ENCODE results near the gene CCSER1.
"Not testable (repeated sequence)": the region's sequence is repeated elsewhere in the genome, so short reads cannot be mapped to it uniquely, and the experiment has no call there.

Gene CCSER1

GRCh38 chr4:91127831-91128230 is 1000.6 kb downstream of the CCSER1 start:
- no peak for TF ChIP-seq CTCF (conservative IDR thresholded peaks at IDR 0.05)
- H3K27ac ChIP-seq: no peak overlapping the region

DNA sequence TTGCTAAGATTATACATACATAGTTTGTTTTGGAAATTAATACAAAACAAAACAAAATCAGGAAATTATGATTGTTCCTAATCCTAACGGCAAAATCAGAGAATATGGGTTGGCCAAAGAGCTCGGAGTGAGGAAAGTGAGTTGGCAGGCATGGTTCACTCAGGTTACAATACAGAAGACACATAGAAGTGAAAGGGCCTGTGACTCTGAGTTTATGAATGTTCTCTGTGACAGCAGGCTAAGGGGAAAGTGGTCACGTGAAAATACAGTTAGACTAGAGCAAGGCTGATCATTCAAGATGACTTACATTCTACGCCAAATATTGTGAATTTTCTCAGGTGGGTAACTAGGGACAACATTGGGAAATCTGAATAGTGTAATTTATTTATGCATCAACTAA is 1001.3 kb downstream of the CCSER1 start:
- H3K27ac ChIP-seq: no peak overlapping the region
- TF ChIP-seq CTCF (conservative IDR thresholded peaks at IDR 0.05): no peak

DNA sequence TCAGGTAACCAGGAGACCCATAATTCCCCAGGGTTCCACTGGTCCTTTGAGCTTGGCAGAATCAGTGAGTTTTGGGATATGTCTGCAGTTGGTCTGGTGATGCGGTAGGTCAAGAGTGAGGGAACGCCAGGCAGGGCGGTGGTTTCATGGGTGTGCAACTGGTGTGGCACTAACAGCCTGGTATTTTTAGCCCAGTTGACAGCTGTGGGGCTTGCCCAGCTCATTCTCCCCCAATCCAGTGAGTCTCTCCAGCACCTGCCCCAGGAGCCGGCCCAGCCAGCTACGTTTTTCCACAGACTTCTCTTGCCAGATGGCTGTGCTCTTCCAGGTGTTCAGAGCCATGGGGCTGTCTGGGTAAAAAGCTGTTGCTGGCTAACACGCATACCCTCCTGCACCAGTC is 1019.9 kb downstream of the CCSER1 start:
- no peak overlapping the region for H3K27ac ChIP-seq

DNA sequence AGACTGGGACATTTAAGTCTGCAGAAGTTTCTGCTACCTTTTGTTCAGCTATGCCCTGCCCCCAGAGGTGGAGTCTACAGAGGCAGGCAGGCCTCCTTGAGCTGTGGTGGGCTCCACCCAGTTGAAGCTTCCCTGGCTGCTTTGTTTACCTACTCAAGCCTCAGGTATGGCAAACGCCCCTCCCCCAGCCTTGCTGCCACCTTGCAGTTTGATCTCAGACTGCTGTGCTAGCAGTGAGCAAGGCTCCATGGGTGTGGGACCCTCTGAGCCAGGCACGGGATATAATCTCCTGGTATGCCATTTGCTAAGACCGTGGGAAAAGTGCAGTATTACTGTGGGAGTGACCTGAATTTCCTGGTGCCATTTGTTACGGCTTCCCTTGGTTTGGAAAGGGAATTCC is 1026.8 kb downstream of the CCSER1 start:
- not testable (repeated sequence) for H3K27ac ChIP-seq

More for the DNA sequence above, 1019.9 kb downstream of the CCSER1 start:
- no peak for TF ChIP-seq CTCF (conservative IDR thresholded peaks at IDR 0.05)

GRCh38 chr4:91167864-91168653 is 1040.9 kb downstream of the CCSER1 start:
- H3K27ac ChIP-seq: not testable (repeated sequence)

DNA sequence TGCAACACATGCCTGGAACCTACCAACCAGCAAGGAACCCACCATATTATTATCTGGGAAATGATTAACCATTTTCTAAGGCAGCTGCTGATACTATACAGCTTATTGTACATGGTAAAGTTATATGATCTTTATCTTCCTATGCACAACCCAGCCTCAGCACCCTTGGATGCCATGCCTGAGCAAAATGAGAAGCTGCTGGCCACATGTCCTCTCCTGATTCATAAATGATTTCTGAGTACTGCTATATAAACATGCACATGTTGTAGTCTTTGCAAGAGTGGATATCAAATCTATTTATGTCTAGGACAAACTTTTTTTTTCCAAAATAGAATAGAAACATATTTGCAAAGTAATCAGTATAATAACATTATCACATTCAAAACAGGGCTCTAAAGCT is 1043.6 kb downstream of the CCSER1 start:
- no peak for TF ChIP-seq CTCF (conservative IDR thresholded peaks at IDR 0.05)
- H3K27ac ChIP-seq: no peak overlapping the region

GRCh38 chr4:91171217-91171616 is 1044.0 kb downstream of the CCSER1 start:
- no peak for TF ChIP-seq CTCF (conservative IDR thresholded peaks at IDR 0.05)
- H3K27ac ChIP-seq: no peak overlapping the region

- H3K27ac ChIP-seq: not testable (repeated sequence)
Observed at GRCh38 chr4:91185061-91185460, 1057.9 kb downstream of the CCSER1 start.

DNA sequence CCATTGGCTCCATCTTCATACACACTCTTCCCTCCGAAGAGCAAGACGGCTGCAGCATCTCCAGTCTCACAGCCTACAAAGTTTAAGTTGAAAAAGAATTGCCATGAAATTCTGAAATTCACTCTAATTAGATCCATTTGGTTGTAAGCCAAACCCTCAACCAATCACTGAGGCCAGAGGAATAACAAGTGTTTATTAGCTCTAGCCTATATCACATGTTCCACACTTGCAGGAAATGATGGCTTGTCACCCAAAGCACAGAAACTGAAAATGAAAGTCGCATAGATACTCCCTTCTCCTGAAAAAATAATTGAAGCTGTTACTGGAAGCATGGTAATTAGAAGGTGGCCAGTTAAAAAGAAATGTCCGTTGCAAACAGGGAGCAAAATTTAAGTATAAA is 1071.8 kb downstream of the CCSER1 start:
- no peak for TF ChIP-seq CTCF (conservative IDR thresholded peaks at IDR 0.05)
- no peak overlapping the region for H3K27ac ChIP-seq
